H1 (cell line): Measurements from ENCODE around the gene GRIP1. TPM values are rescaled to one million over a fixed set of nuclear protein-coding genes. Genes with fewer than 3 reads are reported as not detected.
"Not testable (repeated sequence)": the region's sequence is repeated elsewhere in the genome, so short reads cannot be mapped to it uniquely, and the experiment has no call there.

ENCODE experiments used
- CTCF ChIA-PET: fragments of 300-600 bp; sonication (Branson Sonifier 250); formaldehyde crosslinking; loops from one replicate; lab custom pipeline; 2021; ENCODE audit not compliant: partially characterized antibody; lab: Charles Lee
- POLR2A ChIA-PET: fragments of 300-600 bp; sonication (Branson Sonifier 250); formaldehyde crosslinking; loops from one replicate; lab custom pipeline; 2021; ENCODE audit warnings: inconsistent platforms; ENCODE audit not compliant: partially characterized antibody; lab: Charles Lee
- DNase-seq, 2 experiments: peaks; one replicate each; pipeline versions ENCODE4 v3.0.0 to v3.0.0-alpha.2; 2010 to 2022; ENCODE audit warnings: low spot score in 2 of 2, low read depth in 1 of 2, mixed read lengths in 1 of 2
- FAIRE-seq: peaks from 2 replicates; lab custom pipeline; 2011; peaks lifted over from hg19 to GRCh38; lab: Jason Lieb, UNC
- H2AFZ ChIP-seq: 2 replicates; pipeline ENCODE4 v1.8.1; 2012; ENCODE audit warnings: low read length, inconsistent platforms
- H2AK5ac ChIP-seq: 2 replicates; pipeline ENCODE4 v1.6.1; 2013; ENCODE audit warnings: low read depth, low read length
- H2BK120ac ChIP-seq: replicated peaks from 2 replicates; pipeline ENCODE3; 2013; ENCODE audit warnings: low read depth, low read length, inconsistent platforms
- H2BK12ac ChIP-seq: 2 replicates; pipeline ENCODE4 v1.6.1; 2013; ENCODE audit warnings: low read depth, low read length
- H2BK15ac ChIP-seq: 2 replicates; pipeline ENCODE4 v1.6.1; 2013; ENCODE audit warnings: low read length
- H2BK20ac ChIP-seq: 2 replicates; pipeline ENCODE4 v1.6.1; 2013; ENCODE audit warnings: low read length
- H2BK5ac ChIP-seq: 2 replicates; pipeline ENCODE4 v1.6.1; 2013; ENCODE audit warnings: low read depth, low read length
- H3K14ac ChIP-seq: 2 replicates; pipeline ENCODE4 v1.6.1; 2013; ENCODE audit warnings: inconsistent platforms; ENCODE audit not compliant: insufficient read length
- H3K18ac ChIP-seq: 2 replicates; pipeline ENCODE4 v1.6.1; 2013; ENCODE audit warnings: low read length; ENCODE audit errors: extremely low read depth
- H3K23ac ChIP-seq: 2 replicates; pipeline ENCODE4 v1.6.1; 2013; ENCODE audit warnings: inconsistent platforms; ENCODE audit not compliant: insufficient read length
- H3K23me2 ChIP-seq: 2 replicates; pipeline ENCODE4 v1.6.1; 2013; ENCODE audit warnings: low read depth, low read length
- H3K27ac ChIP-seq: 2 replicates; pipeline ENCODE4 v1.6.1; 2011; ENCODE audit warnings: low read depth, low read length, inconsistent platforms
- H3K27me3 ChIP-seq, 4 experiments: replicated peaks in 1 of 4; 1 replicate in 1 of 4; 2 replicates in 3 of 4; pipeline versions ENCODE4 v1.6.1 to v1.8.1; 2011 to 2013; ENCODE audit warnings: low read length in 3 of 4, mild to moderate bottlenecking in 3 of 4, inconsistent platforms in 2 of 4, mixed read lengths in 2 of 4, moderate library complexity in 1 of 4; ENCODE audit not compliant: control insufficient read depth in 3 of 4, insufficient read depth in 3 of 4; ENCODE audit errors: extremely low read depth in 1 of 4
- H3K36me3 ChIP-seq, 4 experiments: 2 replicates each; pipeline versions ENCODE4 v1.6.1 to v1.8.1; 2011 to 2013; ENCODE audit warnings: mild to moderate bottlenecking in 4 of 4, low read length in 3 of 4, moderate library complexity in 2 of 4, control low read depth in 1 of 4, inconsistent platforms in 1 of 4; ENCODE audit not compliant: insufficient read depth in 4 of 4, control insufficient read depth in 2 of 4
- H3K4ac ChIP-seq: replicated peaks from 2 replicates; pipeline ENCODE3; 2013; ENCODE audit warnings: low read length, low read depth, mixed read lengths, inconsistent platforms; ENCODE audit not compliant: insufficient read length
- H3K4me1 ChIP-seq, 4 experiments: replicated peaks in 1 of 4; 1 replicate in 1 of 4; 2 replicates in 3 of 4; pipeline versions ENCODE4 v1.6.1 to v1.8.1; 2011 to 2013; ENCODE audit warnings: low read length in 3 of 4, inconsistent platforms in 2 of 4, mixed read lengths in 1 of 4; ENCODE audit not compliant: insufficient read depth in 4 of 4, control insufficient read depth in 3 of 4
- H3K4me2 ChIP-seq, 2 experiments: 2 replicates each; pipeline versions ENCODE4 v1.6.1 to v1.8.1; 2011 to 2013; ENCODE audit warnings: low read depth in 2 of 2, low read length in 2 of 2, control low read depth in 1 of 2, inconsistent platforms in 1 of 2, mild to moderate bottlenecking in 1 of 2; ENCODE audit not compliant: insufficient read depth in 1 of 2
- H3K4me3 ChIP-seq, 4 experiments: fragments of 200-600, 300-600 bp in 1 of 4; sonication (generic), shearing (Covaris generic), sonication (Bioruptor Twin) in 1 of 4; 2 replicates each; pipeline versions ENCODE4 v1.5.1 to v1.8.1; 2011 to 2016; ENCODE audit warnings: low read length in 4 of 4, low read depth in 3 of 4, control low read depth in 2 of 4, inconsistent platforms in 2 of 4, mild to moderate bottlenecking in 2 of 4, mixed read lengths in 1 of 4, moderate library complexity in 1 of 4; ENCODE audit not compliant: insufficient read depth in 2 of 4; ENCODE audit errors: extremely low read depth in 1 of 4
- H3K56ac ChIP-seq: replicated peaks from 2 replicates; pipeline ENCODE3; 2013; ENCODE audit warnings: low read depth, mild to moderate bottlenecking, mixed read lengths, low read length, inconsistent platforms; ENCODE audit not compliant: insufficient read length
- H3K79me1 ChIP-seq: 2 replicates; pipeline ENCODE4 v1.6.1; 2013; ENCODE audit warnings: low read depth, low read length, control low read depth
- H3K79me2 ChIP-seq, 2 experiments: 2 replicates each; pipeline versions ENCODE4 v1.6.1 to v1.8.1; 2012 to 2013; ENCODE audit warnings: low read length in 2 of 2, mild to moderate bottlenecking in 2 of 2, inconsistent platforms in 1 of 2; ENCODE audit not compliant: insufficient read depth in 2 of 2, control insufficient read depth in 1 of 2
- H3K9ac ChIP-seq, 4 experiments: replicated peaks in 1 of 4; 1 replicate in 1 of 4; 2 replicates in 3 of 4; pipeline versions ENCODE4 v1.6.1 to v1.8.1; 2011 to 2013; ENCODE audit warnings: low read depth in 3 of 4, low read length in 3 of 4, control low read depth in 2 of 4, mild to moderate bottlenecking in 2 of 4, moderate library complexity in 2 of 4, inconsistent platforms in 1 of 4; ENCODE audit errors: extremely low read depth in 1 of 4
- H3K9me3 ChIP-seq, 2 experiments: 2 replicates each; pipeline versions ENCODE4 v1.6.1 to v1.8.1; 2012 to 2013; ENCODE audit warnings: mild to moderate bottlenecking in 2 of 2, moderate library complexity in 2 of 2, control low read depth in 1 of 2, inconsistent platforms in 1 of 2, low read depth in 1 of 2, low read length in 1 of 2, mixed read lengths in 1 of 2; ENCODE audit not compliant: insufficient read depth in 2 of 2
- H4K20me1 ChIP-seq, 2 experiments: replicated peaks in 1 of 2; 2 replicates each; pipeline versions ENCODE3 to v1.8.1; 2011 to 2013; ENCODE audit warnings: inconsistent platforms in 2 of 2, low read length in 2 of 2, mild to moderate bottlenecking in 1 of 2; ENCODE audit not compliant: insufficient read depth in 2 of 2, control insufficient read depth in 1 of 2
- H4K5ac ChIP-seq: 2 replicates; pipeline ENCODE4 v1.6.1; 2013; ENCODE audit warnings: low read length, low read depth, mixed read lengths, inconsistent platforms; ENCODE audit not compliant: insufficient read length
- H4K8ac ChIP-seq: 2 replicates; pipeline ENCODE4 v1.8.0; 2013; ENCODE audit warnings: mild to moderate bottlenecking, moderate library complexity, low read length, inconsistent platforms; ENCODE audit not compliant: insufficient read depth; ENCODE audit errors: extremely low read depth
- H4K91ac ChIP-seq: replicated peaks from 2 replicates; pipeline ENCODE3; 2013; ENCODE audit warnings: low read length, mixed read lengths, inconsistent platforms; ENCODE audit not compliant: insufficient read length
- WGBS, 2 experiments: shearing (Covaris generic) in 1 of 2; methylation state at CpG; one replicate each; pipeline versions ENCODE4 v1.1.6 to v1.1.7; 2013 to 2015; ENCODE audit warnings: low lambda C conversion rate in 2 of 2, mixed read lengths in 2 of 2, inconsistent platforms in 1 of 2, low coverage in 1 of 2, missing lambda C conversion rate in 1 of 2; ENCODE audit not compliant: insufficient replicate concordance in 2 of 2, insufficient coverage in 1 of 2, insufficient read length in 1 of 2; ENCODE audit errors: extremely low coverage in 1 of 2, missing lambda C conversion rate in 1 of 2; 5-methylcytosine and 5-hydroxymethylcytosine counted together
- polyA plus RNA-seq, 7 experiments: library from polyadenylated mRNA; depleted of rRNA in 3 of 7; stranded (reverse) in 5 of 7; unstranded in 2 of 7; fragments of >200 nt in 5 of 7; fragments of 200-250 nt in 2 of 7; gene quantifications; 1 replicate in 5 of 7; 2 replicates in 1 of 7; 4 replicates in 1 of 7; pipeline versions ENCODE4 v1.2.1 to v1.2.3, GENCODE V29; 2011 to 2013; ENCODE audit warnings: missing spikeins in 2 of 7, mixed read lengths in 2 of 7
- total RNA-seq: library from RNA; stranded (reverse); fragmentation: NEBNext Ultra II Directional; extraction: Animal tissue kit (Norgen Biotek cat#: 25700); gene quantifications from 2 replicates; pipeline ENCODE4 v1.2.1, GENCODE V29; 2021

The GRIP1 gene
- total and polyA plus RNA-seq, 2 of the 8 experiments (the other 6 are each of a cell fraction or from before 2014, with no cell fraction given), result 4.5 to 27.3 TPM

DNA sequence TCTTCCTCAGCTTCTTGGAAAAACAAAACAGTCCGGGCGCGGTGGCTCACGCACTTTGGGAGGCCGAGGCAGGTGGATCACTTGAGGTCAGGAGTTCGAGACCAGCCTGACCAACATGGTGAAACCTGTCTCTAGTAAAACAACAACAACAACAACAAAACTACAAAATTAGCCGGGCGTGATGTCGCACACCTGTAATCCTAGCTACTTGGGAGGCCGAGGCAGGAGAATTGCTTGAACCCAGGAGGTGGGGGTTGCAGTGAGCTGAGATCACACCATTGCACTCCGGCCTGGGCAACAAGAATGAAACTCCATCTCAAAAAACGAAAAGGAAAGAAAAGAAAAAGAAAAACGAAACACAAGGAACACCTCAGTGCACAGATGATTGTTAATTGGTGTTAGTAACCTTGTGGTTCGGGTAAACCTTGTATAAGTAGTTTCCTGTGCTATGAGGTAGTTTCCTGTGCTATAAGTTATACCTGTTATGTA is 375.5 kb downstream of the GRIP1 start:
- not testable (repeated sequence) for H2BK120ac ChIP-seq, H3K9me3 ChIP-seq, H3K27ac ChIP-seq, H2BK15ac ChIP-seq, H3K9ac ChIP-seq, H2BK5ac ChIP-seq, H2BK20ac ChIP-seq, DNase-seq, H3K79me2 ChIP-seq, H4K5ac ChIP-seq, H2AK5ac ChIP-seq, H3K23me2 ChIP-seq, H4K91ac ChIP-seq, H2AFZ ChIP-seq, H4K20me1 ChIP-seq, H3K4me1 ChIP-seq, H3K4ac ChIP-seq, H3K18ac ChIP-seq, H3K14ac ChIP-seq, H3K79me1 ChIP-seq, H2BK12ac ChIP-seq, FAIRE-seq, H3K23ac ChIP-seq, H4K8ac ChIP-seq, H3K27me3 ChIP-seq, H3K56ac ChIP-seq
- Histone ChIP-seq H3K36me3 (peaks cover 0 to 15% (median 3%) of the 10 kb centered on the region in 4 experiments; a peak in 3 of 8 replicates), H3K4me3 (peak overlapping the region in 2 of 4 experiments; percentile 31 to 95; a peak in 5 of 8 replicates), H3K4me2 (peak overlapping the region; percentile 69 to 89)
- ChIA-PET CTCF (interaction anchor here (1.3 to 1.9 kb wide), 2 partner anchors 33 to 35 kb away, joined by 3 to 8 read pairs; no protein-coding TSS in a partner anchor), POLR2A (interaction anchor here (0.6 to 1.2 kb wide), 4 partner anchors 9 to 343 kb away, joined by 3 to 4 read pairs (median 4); no protein-coding TSS in a partner anchor)
- WGBS, 2 experiments, result 82% methylated on average over 14 of the region's 14 CpGs; no CpG with 5 or more reads in 1 of the 2 experiments
